Stomach (tissue), 4 donors: ENCODE results near the gene ANKS1B.

Source experiments
- CTCF ChIP-seq, 7 experiments: fragments of 450-650 bp in 4 of 7; fragments of 200-600 bp in 3 of 7; sonication (generic) in 3 of 7; IDR thresholded peaks; one replicate each; pipeline ENCODE4 v1.5.1; 2016 to 2019; ENCODE audit warnings: antibody characterized with exemption in 7 of 7, control low read depth in 2 of 7, mild to moderate bottlenecking in 1 of 7
- POLR2A ChIP-seq, 4 donors: fragments of 450-650 bp; IDR thresholded peaks; one replicate each; pipeline ENCODE4 v1.6.1; 2016; ENCODE audit warnings: antibody characterized with exemption in 4 of 4, control low read depth in 2 of 4, mild to moderate bottlenecking in 1 of 4, moderate library complexity in 1 of 4
- POLR2AphosphoS5 ChIP-seq, 3 donors: sonication (generic); formaldehyde crosslinking; IDR thresholded peaks; one replicate each; pipeline ENCODE4 v1.6.1; 2016; ENCODE audit warnings: antibody characterized with exemption in 3 of 3

GRCh38 chr12:99334285-99335056, 650.3 kb downstream of the ANKS1B start:
- no peak for TF ChIP-seq POLR2A (IDR thresholded peaks at IDR 0.05)
- TF ChIP-seq CTCF (IDR thresholded peaks at IDR 0.05): no peak
- no peak for TF ChIP-seq POLR2AphosphoS5 (IDR thresholded peaks at IDR 0.05)
